Heart left ventricle (tissue), 13 donors: ENCODE measurements around the gene FREY1.

Source experiments
- POLR2A ChIP-seq, 2 donors: fragments of 450-650 bp; IDR thresholded peaks; one replicate each; pipeline ENCODE4 v1.6.1; 2017; ENCODE audit warnings: antibody characterized with exemption in 2 of 2, mild to moderate bottlenecking in 2 of 2, moderate library complexity in 2 of 2
- TF ChIP-seq, protein P1 (sequence below), 12 donors: fragments of 200-600 bp; sonication (generic) in 4 of 12; IDR thresholded peaks; one replicate each; pipeline versions ENCODE4 v1.5.0 to v1.8.0; 2018 to 2022; ENCODE audit warnings: antibody characterized with exemption in 12 of 12, mild to moderate bottlenecking in 5 of 12
- donor health status: ischemic (EF 13 %, LVEDD 7.1; RV severe dilation, severe dysfunction).
- donor health status: DM: no; HTN: yes; CAD: no.
- donor health status: DM: no; HTN: no; CAD: no.
- donor health status: ischemic (EF 25% LVEDD 6.9; RV normal size, moderate dysfunction).
- donor health status: ischemic (EF 25% LVEDD 5.7; RV mildly dilated, moderate dysfunction).
- donor health status: ischemic (EF 35%, LVEDD 5.7; RV mildly dilated, moderate dysfunction).
- donor health status: nonischemic (EF 11% LVEDD 7.7; RV severe dilation, severe dysfunction).
- donor health status: DM: yes; HTN: yes; CAD: no.
- donor health status: PGD.
- donor health status: ischemic (EF 29% LVEDD 5.4; RV normal size, mild dysfunction).
- donor health status: nonischemic (EF 23%, LVEDD 6.1; RV moderate dilation, normal function).

DNA sequence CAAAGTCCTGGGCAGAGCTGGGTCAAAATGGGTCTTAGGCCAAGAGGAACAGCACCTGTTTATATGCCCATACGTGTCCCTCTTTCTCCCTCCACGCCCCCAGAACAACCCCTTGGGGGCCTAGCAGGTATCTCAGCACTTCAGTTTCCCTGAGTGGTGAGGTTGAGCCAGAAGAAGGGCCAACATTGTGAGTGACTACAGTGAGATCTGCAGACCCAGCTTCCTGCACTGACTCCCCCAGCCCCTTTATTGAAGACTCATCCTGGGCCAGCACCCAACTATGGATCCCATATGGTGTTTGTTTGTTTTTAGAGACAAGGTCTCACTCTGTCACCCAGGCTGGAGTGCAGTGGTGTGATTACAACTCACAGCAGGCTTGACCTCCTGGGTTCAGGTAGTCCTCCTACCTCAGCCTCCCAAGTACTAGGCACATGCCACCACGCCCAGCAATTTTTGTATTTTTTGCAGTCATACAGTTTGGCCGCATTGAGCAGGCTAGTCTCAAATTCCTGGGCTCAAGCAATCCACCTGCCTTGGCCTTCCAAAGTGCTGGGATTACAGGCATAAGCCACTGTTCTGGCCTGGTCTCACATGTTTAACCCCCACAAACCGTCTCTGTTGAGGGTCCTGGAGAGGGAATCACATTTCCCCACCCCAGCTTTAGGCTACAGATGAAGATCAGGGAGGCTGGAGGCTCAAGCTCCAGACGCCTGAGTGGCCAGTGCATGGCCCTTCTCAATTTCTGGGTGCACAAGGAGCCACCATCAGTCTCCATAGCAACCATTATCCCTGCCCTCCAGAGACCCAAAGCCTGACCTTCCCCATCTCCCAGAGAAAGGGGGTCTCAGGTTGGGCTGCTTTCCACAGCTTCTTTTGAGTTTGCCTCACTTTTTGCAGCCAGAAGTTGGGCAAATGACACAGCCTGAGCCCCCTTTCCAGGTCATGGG, 13.7 kb upstream of the FREY1 start:
- TF ChIP-seq, protein P1, sequence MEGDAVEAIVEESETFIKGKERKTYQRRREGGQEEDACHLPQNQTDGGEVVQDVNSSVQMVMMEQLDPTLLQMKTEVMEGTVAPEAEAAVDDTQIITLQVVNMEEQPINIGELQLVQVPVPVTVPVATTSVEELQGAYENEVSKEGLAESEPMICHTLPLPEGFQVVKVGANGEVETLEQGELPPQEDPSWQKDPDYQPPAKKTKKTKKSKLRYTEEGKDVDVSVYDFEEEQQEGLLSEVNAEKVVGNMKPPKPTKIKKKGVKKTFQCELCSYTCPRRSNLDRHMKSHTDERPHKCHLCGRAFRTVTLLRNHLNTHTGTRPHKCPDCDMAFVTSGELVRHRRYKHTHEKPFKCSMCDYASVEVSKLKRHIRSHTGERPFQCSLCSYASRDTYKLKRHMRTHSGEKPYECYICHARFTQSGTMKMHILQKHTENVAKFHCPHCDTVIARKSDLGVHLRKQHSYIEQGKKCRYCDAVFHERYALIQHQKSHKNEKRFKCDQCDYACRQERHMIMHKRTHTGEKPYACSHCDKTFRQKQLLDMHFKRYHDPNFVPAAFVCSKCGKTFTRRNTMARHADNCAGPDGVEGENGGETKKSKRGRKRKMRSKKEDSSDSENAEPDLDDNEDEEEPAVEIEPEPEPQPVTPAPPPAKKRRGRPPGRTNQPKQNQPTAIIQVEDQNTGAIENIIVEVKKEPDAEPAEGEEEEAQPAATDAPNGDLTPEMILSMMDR (IDR thresholded peaks at IDR 0.05), result no peak
- TF ChIP-seq POLR2A (IDR thresholded peaks at IDR 0.05), result no peak
